PC-9 (cell line): ENCODE measurements around the gene NUDT22. TPM values are rescaled to one million over a fixed set of nuclear protein-coding genes. Genes with fewer than 3 reads are reported as not detected.

Experiments used
- BruUV-seq: library from RNA; stranded (reverse); fragments of 400-500 nt; replicated peaks from 2 replicates; lab custom pipeline; 2021; lab: Mats Ljungman, UMichigan
- CTCF ChIA-PET: fragments of 300-600 bp; sonication (Branson Sonifier 250); formaldehyde crosslinking; loops from one replicate; lab custom pipeline; 2022; ENCODE audit warnings: antibody characterized with exemption; lab: Charles Lee
- POLR2A ChIA-PET: fragments of 300-600 bp; sonication (Branson Sonifier 250); formaldehyde crosslinking; loops from one replicate; lab custom pipeline; 2022; ENCODE audit warnings: antibody characterized with exemption; ENCODE audit not compliant: unreplicated experiment; lab: Charles Lee
- DNase-seq, 2 experiments: peaks; one replicate each; pipeline versions ENCODE4 v3.0.0 to v3.0.0-alpha.2; 2015 to 2022; ENCODE audit warnings: mixed read lengths in 1 of 2
- H2AFZ ChIP-seq: fragments of 200-600 bp; sonication (generic); 2 replicates; pipeline ENCODE4 v1.8.1; 2017; ENCODE audit warnings: antibody characterized with exemption
- H3F3A ChIP-seq: fragments of 200-600 bp; sonication (generic); 2 replicates; pipeline ENCODE4 v1.8.1; 2017; ENCODE audit warnings: antibody characterized with exemption, mild to moderate bottlenecking, low read depth; ENCODE audit not compliant: insufficient read depth
- H3K27ac ChIP-seq: fragments of 200-600 bp; sonication (generic); 2 replicates; pipeline ENCODE4 v1.6.1; 2016; ENCODE audit warnings: mixed run types
- H3K27me3 ChIP-seq: fragments of 200-600 bp; sonication (generic); 2 replicates; pipeline ENCODE4 v1.6.1; 2016; ENCODE audit warnings: low read depth, mixed run types; ENCODE audit not compliant: insufficient read depth
- H3K36me3 ChIP-seq: fragments of 200-600 bp; sonication (generic); 2 replicates; pipeline ENCODE4 v1.6.1; 2016; ENCODE audit warnings: low read depth, mixed run types
- H3K4me1 ChIP-seq: fragments of 200-600 bp; sonication (generic); replicated peaks from 2 replicates; pipeline ENCODE4 v1.6.1; 2016; ENCODE audit warnings: mixed run types; ENCODE audit not compliant: insufficient read depth
- H3K4me2 ChIP-seq: fragments of 200-600 bp; sonication (generic); 2 replicates; pipeline ENCODE4 v1.6.1; 2017; ENCODE audit warnings: mixed run types
- H3K4me3 ChIP-seq: fragments of 200-600 bp; sonication (generic); 2 replicates; pipeline ENCODE4 v1.6.1; 2016; ENCODE audit warnings: mixed run types
- H3K79me2 ChIP-seq: fragments of 200-600 bp; sonication (generic); 2 replicates; pipeline ENCODE4 v1.6.1; 2017; ENCODE audit warnings: low read depth, mixed run types
- H3K9me2 ChIP-seq: fragments of 200-600 bp; sonication (generic); 2 replicates; pipeline ENCODE4 v1.8.1; 2017; ENCODE audit warnings: mild to moderate bottlenecking; ENCODE audit not compliant: insufficient read depth
- H3K9me3 ChIP-seq: fragments of 200-600 bp; sonication (generic); 2 replicates; pipeline ENCODE4 v1.8.1; 2016; ENCODE audit warnings: low read depth; ENCODE audit not compliant: insufficient read depth
- H4K20me1 ChIP-seq: fragments of 200-600 bp; sonication (generic); 2 replicates; pipeline ENCODE4 v1.8.1; 2017; ENCODE audit not compliant: insufficient read depth
- CTCF ChIP-seq: fragments of 200-600 bp; sonication (generic); conservative IDR thresholded peaks from 2 replicates; pipeline ENCODE4 v1.6.1; 2017; ENCODE audit warnings: mixed run types, antibody characterized with exemption, mild to moderate bottlenecking, moderate library complexity
- EZH2 ChIP-seq: fragments of 200-600 bp; sonication (generic); IDR thresholded peaks from 2 replicates; pipeline ENCODE4 v1.8.0; 2017; ENCODE audit warnings: antibody characterized with exemption, low read depth
- intact Hi-C: fragments of 100-400 bp; cut with micrococcal nuclease; formaldehyde crosslinking; loops from one replicate; pipeline ENCODE4 v1.10.0; 2022; ENCODE audit not compliant: unreplicated experiment
- total RNA-seq: library from RNA; stranded (reverse); gene quantifications from 2 replicates; pipeline ENCODE4 v1.2.3, GENCODE V29; 2021

NUDT22 gene
- total RNA-seq, 1 experiment from 2014 or later, result 87.4 TPM

GRCh38 chr11:64218628-64219353 lies 7.3 kb upstream of the NUDT22 start:
- peaks cover 31% of the 10 kb centered on the region for H3F3A ChIP-seq
- no peak for TF ChIP-seq EZH2
- no peak for TF ChIP-seq CTCF
- H3K36me3 ChIP-seq, result no peaks in the 10 kb centered on the region
- no peaks in the 10 kb centered on the region for H3K79me2 ChIP-seq
- intact Hi-C loops, result no loop called here
- no TSS peak for BruUV-seq
- no peaks in the 10 kb centered on the region for H3K27me3 ChIP-seq
- no peaks in the 10 kb centered on the region for H3K9me3 ChIP-seq
- H2AFZ ChIP-seq, result no peak overlapping the region
- ChIA-PET POLR2A (no interaction called here), CTCF (no interaction called here)
- no peak overlapping the region for H3K4me3 ChIP-seq
- H3K4me1 ChIP-seq, result no peaks in the 10 kb centered on the region
- H3K4me2 ChIP-seq, result no peak overlapping the region
- H3K27ac ChIP-seq, result no peak overlapping the region
- no peak for DNase-seq
- H3K9me2 ChIP-seq, result no peaks in the 10 kb centered on the region
- H4K20me1 ChIP-seq, result no peaks in the 10 kb centered on the region; the same call in 1 of the 2 replicates

- H4K20me1 ChIP-seq, result no peaks in the 10 kb centered on the region; the same call in 1 of the 2 replicates
- CTCF ChIA-PET, result no interaction called here
- H3F3A ChIP-seq, result peaks cover 33% of the 10 kb centered on the region
- no peak overlapping the region for H3K4me3 ChIP-seq
- H3K4me2 ChIP-seq, result no peak overlapping the region
- no TSS peak for BruUV-seq
- TF ChIP-seq CTCF (no peak), EZH2 (no peak)
- H3K36me3 ChIP-seq, result no peaks in the 10 kb centered on the region
- H3K27ac ChIP-seq, result no peak overlapping the region
- intact Hi-C loops, result no loop called here
- POLR2A ChIA-PET, result no interaction called here
- H3K4me1 ChIP-seq, result no peaks in the 10 kb centered on the region
- H3K79me2 ChIP-seq, result no peaks in the 10 kb centered on the region
- no peaks in the 10 kb centered on the region for H3K9me3 ChIP-seq
- DNase-seq, result no peak
- H2AFZ ChIP-seq, result no peak overlapping the region
- no peaks in the 10 kb centered on the region for H3K27me3 ChIP-seq
- H3K9me2 ChIP-seq, result no peaks in the 10 kb centered on the region
These were observed 6.8 kb upstream of the NUDT22 start for GRCh38 chr11:64219354-64219684.

- H3K36me3 ChIP-seq, result no peaks in the 10 kb centered on the region
- no peaks in the 10 kb centered on the region for H3K9me3 ChIP-seq
- BruUV-seq, result no TSS peak
- no peak overlapping the region for H3K4me3 ChIP-seq
- H3K4me1 ChIP-seq, result peaks cover under 1% of the 10 kb centered on the region
- H3K27ac ChIP-seq, result no peak overlapping the region
- no peak overlapping the region for H3K4me2 ChIP-seq
- TF ChIP-seq EZH2 (no peak), CTCF (no peak)
- ChIA-PET POLR2A (no interaction called here), CTCF (interaction anchor here (0.5 kb wide), 1 partner anchor 374 kb away, joined by 3 read pairs; no protein-coding TSS in a partner anchor)
- intact Hi-C loops, result no loop called here
- H3K27me3 ChIP-seq, result no peaks in the 10 kb centered on the region
- no peak overlapping the region for H2AFZ ChIP-seq
- peaks cover 32% of the 10 kb centered on the region for H3F3A ChIP-seq
- DNase-seq, result no peak
- H4K20me1 ChIP-seq, result no peaks in the 10 kb centered on the region; the same call in 1 of the 2 replicates
- H3K9me2 ChIP-seq, result no peaks in the 10 kb centered on the region
- H3K79me2 ChIP-seq, result peaks cover 2% of the 10 kb centered on the region; the same call in 1 of the 2 replicates
These were observed 6.3 kb upstream of the NUDT22 start for GRCh38 chr11:64219755-64220154.
